HepG2 (cell line): Measurements from ENCODE around the gene HSD17B8. TPM values are rescaled to one million over a fixed set of nuclear protein-coding genes. Genes with fewer than 3 reads are reported as not detected.

ENCODE experiments used
- HMG20A ChIP-seq: IDR thresholded peaks from 2 replicates; pipeline ENCODE4 v1.6.1; 2016; ENCODE audit warnings: borderline replicate concordance
- ZNF780A ChIP-seq: sonication (generic); formaldehyde crosslinking; IDR thresholded peaks from 2 replicates; pipeline ENCODE4 v1.8.0; 2022; ENCODE audit warnings: mild to moderate bottlenecking, missing genetic modification reagents, moderate library complexity
- polyA plus RNA-seq, 8 experiments: library from polyadenylated mRNA; depleted of rRNA in 3 of 8; stranded (reverse) in 7 of 8; unstranded in 1 of 8; fragments of >200 nt; fragmentation: Illumina TruSeq in 4 of 8; extraction: Trizol in 4 of 8; gene quantifications; 2 replicates each; pipeline versions ENCODE4 v1.2.1 to v1.2.3, GENCODE V29; 2011 to 2016; ENCODE audit warnings: low read depth in 4 of 8, missing spikeins in 1 of 8, mixed read lengths in 1 of 8; ENCODE audit not compliant: insufficient read depth in 1 of 8
- total RNA-seq, 5 experiments: library from RNA; depleted of rRNA; stranded (reverse); fragments of >200 nt; fragmentation: Illumina TruSeq; extraction: Trizol; gene quantifications; 2 replicates each; pipeline ENCODE4 v1.2.3, GENCODE V29; 2016; ENCODE audit warnings: low read depth in 1 of 5
- TF ChIP-seq, protein P1 (sequence below): sonication (generic); formaldehyde crosslinking; IDR thresholded peaks from 2 replicates; pipeline ENCODE4 v1.4.0; 2020; ENCODE audit warnings: missing genetic modification reagents
- TF ChIP-seq, protein P2 (sequence below): sonication (generic); formaldehyde crosslinking; conservative IDR thresholded peaks from 2 replicates; pipeline ENCODE4 v1.4.0; 2020; ENCODE audit warnings: missing genetic modification reagents
- TF ChIP-seq, protein P3 (sequence below): sonication (generic); formaldehyde crosslinking; IDR thresholded peaks from 2 replicates; pipeline ENCODE4 v1.4.0; 2020; ENCODE audit warnings: low read depth, mild to moderate bottlenecking, missing genetic modification reagents

HSD17B8 gene
- total and polyA plus RNA-seq, 2 of the 13 experiments (the other 11 are each of a cell fraction or from before 2014, with no cell fraction given): 12.6 to 20.1 TPM

DNA sequence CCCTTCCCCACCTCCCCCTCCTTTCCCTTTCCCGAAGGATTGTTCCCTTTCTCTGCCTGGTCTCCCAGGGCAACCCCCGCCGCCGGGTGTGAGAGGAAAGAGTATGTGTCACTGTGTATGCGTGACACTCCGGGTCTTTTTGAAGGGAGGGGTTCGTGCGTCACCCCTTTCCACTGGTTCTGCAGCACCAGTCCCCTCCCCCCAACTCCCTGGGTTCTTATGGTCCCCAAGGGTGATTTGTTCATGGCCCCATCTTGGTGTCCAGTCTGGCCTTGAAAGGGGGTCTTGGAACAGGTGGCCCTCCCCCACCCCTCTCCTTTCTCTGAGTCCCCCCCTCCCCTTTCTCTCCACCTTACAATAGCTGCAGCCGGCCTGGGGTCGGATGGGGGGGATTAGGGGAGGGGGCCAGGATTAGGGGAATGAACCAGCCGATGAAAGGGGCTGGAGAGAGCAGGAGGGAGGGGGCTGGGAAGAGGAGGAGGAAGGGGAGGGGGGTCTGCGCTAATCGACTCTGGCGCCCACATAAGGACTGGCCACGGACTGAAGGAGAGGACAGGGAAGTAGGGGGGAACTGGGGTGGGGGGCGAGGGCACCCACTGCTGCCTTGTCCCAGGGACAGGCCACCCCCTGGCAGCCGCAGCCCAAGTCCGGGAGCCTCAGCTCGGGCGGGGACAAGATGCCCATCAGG lies 2.6 kb downstream of the HSD17B8 start (continued):
- TF ChIP-seq, protein P1, sequence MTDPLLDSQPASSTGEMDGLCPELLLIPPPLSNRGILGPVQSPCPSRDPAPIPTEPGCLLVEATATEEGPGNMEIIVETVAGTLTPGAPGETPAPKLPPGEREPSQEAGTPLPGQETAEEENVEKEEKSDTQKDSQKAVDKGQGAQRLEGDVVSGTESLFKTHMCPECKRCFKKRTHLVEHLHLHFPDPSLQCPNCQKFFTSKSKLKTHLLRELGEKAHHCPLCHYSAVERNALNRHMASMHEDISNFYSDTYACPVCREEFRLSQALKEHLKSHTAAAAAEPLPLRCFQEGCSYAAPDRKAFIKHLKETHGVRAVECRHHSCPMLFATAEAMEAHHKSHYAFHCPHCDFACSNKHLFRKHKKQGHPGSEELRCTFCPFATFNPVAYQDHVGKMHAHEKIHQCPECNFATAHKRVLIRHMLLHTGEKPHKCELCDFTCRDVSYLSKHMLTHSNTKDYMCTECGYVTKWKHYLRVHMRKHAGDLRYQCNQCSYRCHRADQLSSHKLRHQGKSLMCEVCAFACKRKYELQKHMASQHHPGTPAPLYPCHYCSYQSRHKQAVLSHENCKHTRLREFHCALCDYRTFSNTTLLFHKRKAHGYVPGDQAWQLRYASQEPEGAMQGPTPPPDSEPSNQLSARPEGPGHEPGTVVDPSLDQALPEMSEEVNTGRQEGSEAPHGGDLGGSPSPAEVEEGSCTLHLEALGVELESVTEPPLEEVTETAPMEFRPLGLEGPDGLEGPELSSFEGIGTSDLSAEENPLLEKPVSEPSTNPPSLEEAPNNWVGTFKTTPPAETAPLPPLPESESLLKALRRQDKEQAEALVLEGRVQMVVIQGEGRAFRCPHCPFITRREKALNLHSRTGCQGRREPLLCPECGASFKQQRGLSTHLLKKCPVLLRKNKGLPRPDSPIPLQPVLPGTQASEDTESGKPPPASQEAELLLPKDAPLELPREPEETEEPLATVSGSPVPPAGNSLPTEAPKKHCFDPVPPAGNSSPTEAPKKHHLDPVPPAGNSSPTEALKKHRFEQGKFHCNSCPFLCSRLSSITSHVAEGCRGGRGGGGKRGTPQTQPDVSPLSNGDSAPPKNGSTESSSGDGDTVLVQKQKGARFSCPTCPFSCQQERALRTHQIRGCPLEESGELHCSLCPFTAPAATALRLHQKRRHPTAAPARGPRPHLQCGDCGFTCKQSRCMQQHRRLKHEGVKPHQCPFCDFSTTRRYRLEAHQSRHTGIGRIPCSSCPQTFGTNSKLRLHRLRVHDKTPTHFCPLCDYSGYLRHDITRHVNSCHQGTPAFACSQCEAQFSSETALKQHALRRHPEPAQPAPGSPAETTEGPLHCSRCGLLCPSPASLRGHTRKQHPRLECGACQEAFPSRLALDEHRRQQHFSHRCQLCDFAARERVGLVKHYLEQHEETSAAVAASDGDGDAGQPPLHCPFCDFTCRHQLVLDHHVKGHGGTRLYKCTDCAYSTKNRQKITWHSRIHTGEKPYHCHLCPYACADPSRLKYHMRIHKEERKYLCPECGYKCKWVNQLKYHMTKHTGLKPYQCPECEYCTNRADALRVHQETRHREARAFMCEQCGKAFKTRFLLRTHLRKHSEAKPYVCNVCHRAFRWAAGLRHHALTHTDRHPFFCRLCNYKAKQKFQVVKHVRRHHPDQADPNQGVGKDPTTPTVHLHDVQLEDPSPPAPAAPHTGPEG (CRISPR knock-in tag): no peak
- TF ChIP-seq, protein P2, sequence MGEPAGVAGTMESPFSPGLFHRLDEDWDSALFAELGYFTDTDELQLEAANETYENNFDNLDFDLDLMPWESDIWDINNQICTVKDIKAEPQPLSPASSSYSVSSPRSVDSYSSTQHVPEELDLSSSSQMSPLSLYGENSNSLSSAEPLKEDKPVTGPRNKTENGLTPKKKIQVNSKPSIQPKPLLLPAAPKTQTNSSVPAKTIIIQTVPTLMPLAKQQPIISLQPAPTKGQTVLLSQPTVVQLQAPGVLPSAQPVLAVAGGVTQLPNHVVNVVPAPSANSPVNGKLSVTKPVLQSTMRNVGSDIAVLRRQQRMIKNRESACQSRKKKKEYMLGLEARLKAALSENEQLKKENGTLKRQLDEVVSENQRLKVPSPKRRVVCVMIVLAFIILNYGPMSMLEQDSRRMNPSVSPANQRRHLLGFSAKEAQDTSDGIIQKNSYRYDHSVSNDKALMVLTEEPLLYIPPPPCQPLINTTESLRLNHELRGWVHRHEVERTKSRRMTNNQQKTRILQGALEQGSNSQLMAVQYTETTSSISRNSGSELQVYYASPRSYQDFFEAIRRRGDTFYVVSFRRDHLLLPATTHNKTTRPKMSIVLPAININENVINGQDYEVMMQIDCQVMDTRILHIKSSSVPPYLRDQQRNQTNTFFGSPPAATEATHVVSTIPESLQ (CRISPR knock-in tag): no peak
- TF ChIP-seq ZNF780A (no peak), HMG20A (CRISPR knock-in tag) (no peak)
- TF ChIP-seq, protein P3, sequence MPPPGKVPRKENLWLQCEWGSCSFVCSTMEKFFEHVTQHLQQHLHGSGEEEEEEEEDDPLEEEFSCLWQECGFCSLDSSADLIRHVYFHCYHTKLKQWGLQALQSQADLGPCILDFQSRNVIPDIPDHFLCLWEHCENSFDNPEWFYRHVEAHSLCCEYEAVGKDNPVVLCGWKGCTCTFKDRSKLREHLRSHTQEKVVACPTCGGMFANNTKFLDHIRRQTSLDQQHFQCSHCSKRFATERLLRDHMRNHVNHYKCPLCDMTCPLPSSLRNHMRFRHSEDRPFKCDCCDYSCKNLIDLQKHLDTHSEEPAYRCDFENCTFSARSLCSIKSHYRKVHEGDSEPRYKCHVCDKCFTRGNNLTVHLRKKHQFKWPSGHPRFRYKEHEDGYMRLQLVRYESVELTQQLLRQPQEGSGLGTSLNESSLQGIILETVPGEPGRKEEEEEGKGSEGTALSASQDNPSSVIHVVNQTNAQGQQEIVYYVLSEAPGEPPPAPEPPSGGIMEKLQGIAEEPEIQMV: no peak
